ENCODE results near the gene P3R3URF.
A peak's percentile ranks its signal among the peaks of the same experiment; 100 is the strongest.

Gene P3R3URF

GRCh38 chr1:46194641-46195193, 18.4 kb upstream of the P3R3URF start:
- no peak for TF ChIP-seq FEZF1 (tag by site-specific recombination; IDR thresholded peaks at IDR 0.05)
- no peak for TF ChIP-seq HOXD13 (CRISPR knock-in tag; IDR thresholded peaks at IDR 0.05; ENCODE audit: borderline replicate concordance)
- TF ChIP-seq ZXDB (tag by site-specific recombination; IDR thresholded peaks at IDR 0.05): no peak
- TF ChIP-seq ZBTB48 (tag by site-specific recombination; IDR thresholded peaks at IDR 0.05): no peak
- TF ChIP-seq ZNF529 (tag by site-specific recombination; IDR thresholded peaks at IDR 0.05; ENCODE audit: insufficient replicate concordance): no peak
- no peak for TF ChIP-seq ZNF239 (tag by site-specific recombination; IDR thresholded peaks at IDR 0.05)
- TF ChIP-seq ZNF571 (tag by site-specific recombination; IDR thresholded peaks at IDR 0.05): no peak
- no peak for TF ChIP-seq ZNF488 (tag by site-specific recombination; IDR thresholded peaks at IDR 0.05)
- no peak for TF ChIP-seq ZNF664 (tag by site-specific recombination; IDR thresholded peaks at IDR 0.05)
- TF ChIP-seq ZBTB7A (tag by site-specific recombination; IDR thresholded peaks at IDR 0.05; ENCODE audit: low read depth): no peak
- TF ChIP-seq GLIS2 (tag by site-specific recombination; IDR thresholded peaks at IDR 0.05): no peak
- no peak for TF ChIP-seq ZNF114 (tag by site-specific recombination; IDR thresholded peaks at IDR 0.05)
- no peak for TF ChIP-seq PRDM2 (tag by site-specific recombination; IDR thresholded peaks at IDR 0.05; ENCODE audit: borderline replicate concordance)
- no peak for TF ChIP-seq ZNF121 (tag by site-specific recombination; IDR thresholded peaks at IDR 0.05)
- peaks cover 0 to 73% of the 10 kb centered on the region in 2 experiments; a peak in 1 of 3 replicates for H3K36me3 ChIP-seq (ENCODE audit: control insufficient read depth in 2 of 2, insufficient read depth in 1 of 2, low read length in 2 of 2)
- POLR2A ChIA-PET: interaction anchor here (0.9 kb wide), 1 partner anchor 11 kb away, joined by 3 read pairs; no protein-coding TSS in a partner anchor

GRCh38 chr1:46193984-46194570, 17.8 kb upstream of the P3R3URF start:
- POLR2A ChIA-PET: interaction anchor here (0.8 to 0.9 kb wide), 3 partner anchors 10 to 53 kb away, joined by 3 to 4 read pairs (median 3); no protein-coding TSS in a partner anchor
- peaks cover 0 to 79% of the 10 kb centered on the region in 2 experiments; a peak in 1 of 3 replicates for H3K36me3 ChIP-seq (ENCODE audit: control insufficient read depth in 2 of 2, insufficient read depth in 1 of 2, low read length in 2 of 2)
- CTCF ChIA-PET: interaction anchor here (2.0 to 3.6 kb wide), 2 partner anchors 13 to 29 kb away, joined by 8 to 11 read pairs; no protein-coding TSS in a partner anchor
- no peak overlapping the region for H3K27ac ChIP-seq (ENCODE audit: extremely low read depth, low read depth, low read length)
- H3K4me3 ChIP-seq (ENCODE audit: low read depth, low read length): no peak overlapping the region
- H3K9me3 ChIP-seq (ENCODE audit: control insufficient read depth, insufficient read depth, low read depth, low read length): no peaks in the 10 kb centered on the region
- no peaks in the 10 kb centered on the region for H3K4me1 ChIP-seq (ENCODE audit: control insufficient read depth, insufficient read depth, low read length)
- TF ChIP-seq ZNF449 (tag by site-specific recombination; IDR thresholded peaks at IDR 0.05) (peak; percentile 98), GLIS1 (tag by site-specific recombination; IDR thresholded peaks at IDR 0.05) (peak; percentile 65; the same call in 1 of the 2 replicates), YY1 (tag by site-specific recombination; IDR thresholded peaks at IDR 0.05) (no peak)

More at GRCh38 chr1:46194641-46195193, 18.4 kb upstream of the P3R3URF start:
- CTCF ChIA-PET: interaction anchor here (2.0 to 3.6 kb wide), 2 partner anchors 14 to 29 kb away, joined by 8 to 11 read pairs; no protein-coding TSS in a partner anchor
- H3K27ac ChIP-seq (ENCODE audit: extremely low read depth, low read depth, low read length): no peak overlapping the region
- H3K4me3 ChIP-seq (ENCODE audit: low read depth, low read length): no peak overlapping the region
- no peaks in the 10 kb centered on the region for H3K4me1 ChIP-seq (ENCODE audit: control insufficient read depth, insufficient read depth, low read length)
- H3K9me3 ChIP-seq (ENCODE audit: control insufficient read depth, insufficient read depth, low read depth, low read length): no peaks in the 10 kb centered on the region
